Heart left ventricle (tissue), 13 donors: ENCODE results near the gene BRSK2.

ENCODE experiments used
- POLR2A ChIP-seq, 2 donors: fragments of 450-650 bp; IDR thresholded peaks; one replicate each; pipeline ENCODE4 v1.6.1; 2017; ENCODE audit warnings: antibody characterized with exemption in 2 of 2, mild to moderate bottlenecking in 2 of 2, moderate library complexity in 2 of 2
- TF ChIP-seq, protein P1 (sequence below), 12 donors: fragments of 200-600 bp; sonication (generic) in 4 of 12; IDR thresholded peaks; one replicate each; pipeline versions ENCODE4 v1.5.0 to v1.8.0; 2018 to 2022; ENCODE audit warnings: antibody characterized with exemption in 12 of 12, mild to moderate bottlenecking in 5 of 12
- donor health status: ischemic (EF 13 %, LVEDD 7.1; RV severe dilation, severe dysfunction).
- donor health status: DM: no; HTN: yes; CAD: no.
- donor health status: DM: no; HTN: no; CAD: no.
- donor health status: ischemic (EF 25% LVEDD 6.9; RV normal size, moderate dysfunction).
- donor health status: ischemic (EF 25% LVEDD 5.7; RV mildly dilated, moderate dysfunction).
- donor health status: ischemic (EF 35%, LVEDD 5.7; RV mildly dilated, moderate dysfunction).
- donor health status: nonischemic (EF 11% LVEDD 7.7; RV severe dilation, severe dysfunction).
- donor health status: DM: yes; HTN: yes; CAD: no.
- donor health status: PGD.
- donor health status: ischemic (EF 29% LVEDD 5.4; RV normal size, mild dysfunction).
- donor health status: nonischemic (EF 23%, LVEDD 6.1; RV moderate dilation, normal function).

GRCh38 chr11:1439341-1439740, 49.6 kb downstream of the BRSK2 start:
- TF ChIP-seq, protein P1, sequence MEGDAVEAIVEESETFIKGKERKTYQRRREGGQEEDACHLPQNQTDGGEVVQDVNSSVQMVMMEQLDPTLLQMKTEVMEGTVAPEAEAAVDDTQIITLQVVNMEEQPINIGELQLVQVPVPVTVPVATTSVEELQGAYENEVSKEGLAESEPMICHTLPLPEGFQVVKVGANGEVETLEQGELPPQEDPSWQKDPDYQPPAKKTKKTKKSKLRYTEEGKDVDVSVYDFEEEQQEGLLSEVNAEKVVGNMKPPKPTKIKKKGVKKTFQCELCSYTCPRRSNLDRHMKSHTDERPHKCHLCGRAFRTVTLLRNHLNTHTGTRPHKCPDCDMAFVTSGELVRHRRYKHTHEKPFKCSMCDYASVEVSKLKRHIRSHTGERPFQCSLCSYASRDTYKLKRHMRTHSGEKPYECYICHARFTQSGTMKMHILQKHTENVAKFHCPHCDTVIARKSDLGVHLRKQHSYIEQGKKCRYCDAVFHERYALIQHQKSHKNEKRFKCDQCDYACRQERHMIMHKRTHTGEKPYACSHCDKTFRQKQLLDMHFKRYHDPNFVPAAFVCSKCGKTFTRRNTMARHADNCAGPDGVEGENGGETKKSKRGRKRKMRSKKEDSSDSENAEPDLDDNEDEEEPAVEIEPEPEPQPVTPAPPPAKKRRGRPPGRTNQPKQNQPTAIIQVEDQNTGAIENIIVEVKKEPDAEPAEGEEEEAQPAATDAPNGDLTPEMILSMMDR (IDR thresholded peaks at IDR 0.05) = no peak
- no peak for TF ChIP-seq POLR2A (IDR thresholded peaks at IDR 0.05)
